HG03342 (cell line): ENCODE measurements around the gene ULK3.

Experiments
- ATAC-seq: cut with Tn5 transposase; IDR thresholded peaks from one replicate; pipeline ENCODE4 v1.9.1; 2021; ENCODE audit warnings: mild to moderate bottlenecking, moderate library complexity; ENCODE audit not compliant: unreplicated experiment

ULK3 gene

DNA sequence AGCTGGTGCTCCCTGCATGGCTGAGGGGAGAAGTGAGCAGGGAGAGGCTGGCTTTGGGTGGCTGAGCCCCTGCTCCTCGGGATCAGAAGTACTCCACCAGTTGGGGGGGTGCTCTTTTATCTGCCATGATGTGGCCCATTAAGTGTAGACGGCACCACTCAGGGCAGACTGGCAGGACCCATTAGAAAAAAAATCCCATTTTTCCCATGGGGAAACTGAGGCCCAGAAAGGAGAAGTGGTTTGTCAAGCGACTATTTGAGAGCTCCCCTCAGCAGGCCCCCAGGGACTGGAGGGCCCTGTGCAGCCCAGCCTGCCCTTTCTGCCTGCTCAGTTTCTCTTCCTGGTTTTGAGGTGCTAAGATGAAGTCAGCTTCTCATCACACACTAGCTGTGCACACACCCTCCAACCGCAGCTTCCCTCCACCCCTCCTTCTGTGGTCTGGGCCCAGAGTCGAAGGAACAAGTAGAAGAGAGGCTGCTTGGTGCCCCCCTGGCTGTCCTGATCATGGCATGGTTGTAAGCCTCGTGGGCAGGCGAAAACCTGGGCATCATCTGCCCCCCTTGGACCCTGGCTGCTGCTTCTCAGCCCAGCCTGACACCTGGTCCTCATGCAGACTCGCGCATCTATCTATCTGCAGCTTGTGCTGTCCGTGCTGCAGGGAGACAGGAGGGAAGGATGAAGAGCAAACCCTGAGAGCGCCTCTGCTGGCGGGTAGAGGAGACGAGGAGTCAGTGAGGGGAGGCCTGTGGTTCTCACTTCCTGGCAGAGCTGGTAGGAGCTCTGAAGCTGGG, 55.5 kb downstream of the ULK3 start:
- peak; percentile 40 for ATAC-seq

DNA sequence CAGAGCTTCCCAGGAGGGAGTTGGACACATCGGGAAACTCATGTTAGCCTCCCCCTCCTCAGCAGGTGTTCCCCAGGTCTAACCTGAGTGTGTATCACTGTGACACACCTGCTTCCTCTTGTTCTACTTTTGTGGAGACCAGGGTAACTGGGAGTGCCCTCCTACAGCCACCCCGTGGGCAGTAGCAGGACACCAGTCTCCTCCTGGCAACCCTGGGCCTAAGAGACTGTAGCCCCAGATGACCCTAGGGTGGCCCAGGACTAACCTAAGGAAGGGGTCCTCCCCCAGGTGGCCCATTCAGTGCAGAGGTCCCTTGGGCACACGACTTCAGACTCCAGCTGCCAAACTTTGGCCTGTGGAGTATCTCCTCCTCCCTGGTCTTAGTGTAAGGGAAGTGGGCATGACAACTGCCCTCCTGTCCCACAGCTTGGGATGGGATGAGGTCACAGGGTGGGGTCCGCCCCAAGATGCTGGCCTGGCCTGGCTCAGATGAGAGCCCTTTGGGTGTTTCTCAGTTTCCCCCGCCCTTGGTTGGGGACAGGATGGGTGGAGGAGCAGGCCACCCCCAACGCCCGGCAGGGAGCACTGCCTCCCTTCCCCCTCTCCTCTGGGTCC, 56.3 kb downstream of the ULK3 start:
- ATAC-seq: no peak
